Muscle of arm (tissue), 12 donors: ENCODE data around the gene ANXA11. TPM values are rescaled to one million over a fixed set of nuclear protein-coding genes. Genes with fewer than 3 reads are reported as not detected.
"Not testable (repeated sequence)": the region's sequence is repeated elsewhere in the genome, so short reads cannot be mapped to it uniquely, and the experiment has no call there.

Source experiments
- DNase-seq: peaks from one replicate; pipeline ENCODE4 v3.0.0-alpha.2; 2013
- polyA plus RNA-seq, 12 donors: library from polyadenylated mRNA; unstranded; fragments of 120-200 nt; gene quantifications; one replicate each; pipeline ENCODE4 v1.2.1, GENCODE V29; 2013; ENCODE audit not compliant: insufficient read length in 12 of 12

The ANXA11 gene
- polyA plus RNA-seq, 12 donors = 80.0 to 143 (median 100) TPM; not detected in 1

GRCh38 chr10:80148166-80148805, 57.1 kb downstream of the ANXA11 start:
- DNase-seq = no peak

GRCh38 chr10:80146918-80147317, 58.4 kb downstream of the ANXA11 start:
- no peak for DNase-seq

- DNase-seq = not testable (repeated sequence)
Measured at GRCh38 chr10:80145406-80146308, 59.7 kb downstream of the ANXA11 start.

GRCh38 chr10:80144696-80145131, 60.6 kb downstream of the ANXA11 start:
- no peak for DNase-seq

GRCh38 chr10:80144067-80144695, 61.2 kb downstream of the ANXA11 start:
- DNase-seq = no peak

- no peak for DNase-seq
Measured at GRCh38 chr10:80141696-80142460, 63.5 kb downstream of the ANXA11 start.

- no peak for DNase-seq
Measured at GRCh38 chr10:80140251-80140650, 65.1 kb downstream of the ANXA11 start.

- no peak for DNase-seq
Measured at GRCh38 chr10:80139265-80139664, 66.1 kb downstream of the ANXA11 start.

- no peak for DNase-seq
Measured at GRCh38 chr10:80137920-80138319, 67.4 kb downstream of the ANXA11 start.

GRCh38 chr10:80137031-80137862, 68.1 kb downstream of the ANXA11 start:
- DNase-seq = peak; percentile 71

GRCh38 chr10:80136134-80136571, 69.2 kb downstream of the ANXA11 start:
- peak; percentile 85 for DNase-seq

- not testable (repeated sequence) for DNase-seq
Measured at GRCh38 chr10:80133687-80134086, 71.7 kb downstream of the ANXA11 start.

- peak; percentile 60 for DNase-seq
Measured at GRCh38 chr10:80133206-80133605, 72.1 kb downstream of the ANXA11 start.

GRCh38 chr10:80132299-80133139, 72.8 kb downstream of the ANXA11 start, which contains the start of gene PLAC9:
Gene PLAC9, plus strand, starts transcription at chr10:80132730. Its CDS starts 33 bp downstream, at chr10:80132763.
- DNase-seq = peak; percentile 49

- no peak for DNase-seq
Measured at GRCh38 chr10:80131499-80131901, 73.8 kb downstream of the ANXA11 start.

GRCh38 chr10:80126876-80127275, 78.5 kb downstream of the ANXA11 start:
- no peak for DNase-seq

- DNase-seq = no peak
Measured at GRCh38 chr10:80122746-80123145, 82.6 kb downstream of the ANXA11 start.

- no peak for DNase-seq
Measured at GRCh38 chr10:80122110-80122710, 83.1 kb downstream of the ANXA11 start.

- DNase-seq = no peak
Measured at GRCh38 chr10:80118669-80119068, 86.7 kb downstream of the ANXA11 start.
